ENCODE results near the gene FGF9.

FGF9 gene

GRCh38 chr13:21752501-21752900, 81.6 kb downstream of the FGF9 start:
- FAIRE-seq, result no peak

GRCh38 chr13:21753117-21753729, 82.3 kb downstream of the FGF9 start:
- FAIRE-seq (no peak), DNase-seq (ENCODE audit: low spot score) (no peak)

More at GRCh38 chr13:21752501-21752900, 81.6 kb downstream of the FGF9 start:
- no peak for DNase-seq (ENCODE audit: low spot score)

Measured in RCC 7860 (cell line).